Astrocyte (in vitro differentiated cells and primary cell): ENCODE data around the gene UBE2D2. TPM values are rescaled to one million over a fixed set of nuclear protein-coding genes. Genes with fewer than 3 reads are reported as not detected.

Experiments
- DNase-seq: peaks from one replicate; pipeline ENCODE4 v3.0.0-alpha.2; 2010; ENCODE audit warnings: low read depth
- FAIRE-seq: peaks from 2 replicates; lab custom pipeline; 2011; peaks lifted over from hg19 to GRCh38; lab: Jason Lieb, UNC
- H2AFZ ChIP-seq: 2 replicates; pipeline ENCODE4 v1.6.0; 2012; ENCODE audit warnings: low read depth, low read length, inconsistent platforms
- H3K27ac ChIP-seq: 2 replicates; pipeline ENCODE4 v1.5.1; 2011; ENCODE audit warnings: low read depth, low read length, inconsistent platforms
- H3K27me3 ChIP-seq: 2 replicates; pipeline ENCODE4 v1.6.0; 2011; ENCODE audit warnings: low read length, inconsistent platforms; ENCODE audit not compliant: insufficient read depth
- H3K36me3 ChIP-seq: 2 replicates; pipeline ENCODE4 v1.5.1; 2011; ENCODE audit warnings: low read length, inconsistent platforms; ENCODE audit not compliant: insufficient read depth
- H3K4me1 ChIP-seq: 2 replicates; pipeline ENCODE4 v1.5.1; 2011; ENCODE audit warnings: low read length, inconsistent platforms; ENCODE audit not compliant: insufficient read depth
- H3K4me2 ChIP-seq: 2 replicates; pipeline ENCODE4 v1.6.0; 2012; ENCODE audit warnings: low read length, inconsistent platforms
- H3K4me3 ChIP-seq: 2 replicates; pipeline ENCODE4 v1.5.1; 2011; ENCODE audit warnings: low read depth, mild to moderate bottlenecking, low read length, inconsistent platforms; ENCODE audit not compliant: insufficient read depth
- H3K79me2 ChIP-seq: 2 replicates; pipeline ENCODE4 v1.6.0; 2012; ENCODE audit warnings: mild to moderate bottlenecking, low read length, inconsistent platforms; ENCODE audit not compliant: insufficient read depth
- H3K9ac ChIP-seq: 2 replicates; pipeline ENCODE4 v1.6.0; 2012; ENCODE audit warnings: mild to moderate bottlenecking, low read length, inconsistent platforms
- H3K9me3 ChIP-seq: 2 replicates; pipeline ENCODE4 v1.5.1; 2012; ENCODE audit warnings: low read depth, mild to moderate bottlenecking, low read length, inconsistent platforms; ENCODE audit not compliant: insufficient read depth
- H4K20me1 ChIP-seq: 2 replicates; pipeline ENCODE4 v1.6.0; 2012; ENCODE audit warnings: low read length, inconsistent platforms; ENCODE audit not compliant: insufficient read depth
- H3K27ac Mint-ChIP-seq: one replicate; pipeline ENCODE4 v1.8.0; 2021; ENCODE audit warnings: mild to moderate bottlenecking, mixed read lengths; ENCODE audit not compliant: unreplicated experiment
- H3K27me3 Mint-ChIP-seq: one replicate; pipeline ENCODE4 v1.8.0; 2021; ENCODE audit warnings: low read depth, mixed read lengths; ENCODE audit not compliant: unreplicated experiment
- H3K36me3 Mint-ChIP-seq: one replicate; pipeline ENCODE4 v1.8.0; 2021; ENCODE audit warnings: low read depth, mixed read lengths; ENCODE audit not compliant: unreplicated experiment
- H3K4me1 Mint-ChIP-seq: one replicate; pipeline ENCODE4 v1.8.0; 2021; ENCODE audit warnings: low read depth, mixed read lengths; ENCODE audit not compliant: unreplicated experiment
- H3K4me3 Mint-ChIP-seq: one replicate; pipeline ENCODE4 v1.8.0; 2021; ENCODE audit warnings: mild to moderate bottlenecking, moderate library complexity, mixed read lengths; ENCODE audit not compliant: unreplicated experiment
- H3K9me3 Mint-ChIP-seq: one replicate; pipeline ENCODE4 v1.8.0; 2021; ENCODE audit warnings: mild to moderate bottlenecking, mixed read lengths; ENCODE audit not compliant: unreplicated experiment
- EZH2 ChIP-seq: IDR thresholded peaks from 2 replicates; pipeline ENCODE4 v1.6.1; 2012; ENCODE audit warnings: mild to moderate bottlenecking, low read length, inconsistent platforms; ENCODE audit not compliant: insufficient read depth
- total RNA-seq: library from RNA; stranded (reverse); gene quantifications from 2 replicates; pipeline ENCODE4 v1.2.1, GENCODE V29; 2021
- TF ChIP-seq, protein P1 (sequence below): IDR thresholded peaks from 2 replicates; pipeline ENCODE4 v1.5.1; 2011; ENCODE audit warnings: low read depth, mild to moderate bottlenecking, inconsistent platforms, low read length, moderate library complexity; ENCODE audit not compliant: insufficient read depth

Gene UBE2D2
- total RNA-seq, 1 donor from 2014 or later, result 169 TPM

DNA sequence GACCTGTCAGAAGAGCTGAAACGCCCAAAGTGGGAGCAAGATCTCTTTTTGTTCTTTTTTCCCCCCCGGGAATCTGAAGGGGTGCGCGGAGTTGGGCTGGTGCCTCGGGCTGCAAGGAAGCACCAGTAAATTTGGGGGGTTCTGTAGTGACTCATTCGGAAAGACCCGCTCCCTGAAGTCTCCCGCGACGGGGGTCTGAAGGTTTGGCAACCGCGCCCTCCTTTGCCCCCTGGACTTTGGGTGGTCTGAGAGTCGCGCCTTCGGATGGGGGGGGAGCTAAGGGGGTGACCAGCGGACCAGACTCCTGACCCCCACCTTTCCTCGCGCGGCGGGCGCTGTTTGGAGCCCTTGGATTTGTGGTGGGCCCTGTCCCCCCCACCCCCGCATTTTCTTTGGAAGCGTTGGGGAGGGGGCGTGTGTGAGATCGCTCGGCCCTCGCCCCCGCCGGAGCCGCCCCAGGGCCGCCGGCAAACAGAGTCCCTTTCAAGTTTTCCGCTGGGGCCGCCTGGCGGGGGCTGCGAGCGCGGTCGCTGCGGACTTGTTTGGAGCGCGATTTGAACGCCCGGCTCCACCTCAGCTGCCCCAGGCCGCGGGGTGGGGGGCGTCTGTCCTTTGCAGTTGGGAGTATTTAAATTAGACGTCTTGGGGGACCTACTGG, 89.0 kb downstream of the UBE2D2 start:
- H3K27ac Mint-ChIP-seq, result peak overlapping the region; percentile 86
- peaks cover 72% of the 10 kb centered on the region for H3K79me2 ChIP-seq
- no peaks in the 10 kb centered on the region for H3K36me3 ChIP-seq
- H4K20me1 ChIP-seq, result peaks cover 49% of the 10 kb centered on the region
- no peak for DNase-seq
- H3K27me3 Mint-ChIP-seq, result peaks cover 5% of the 10 kb centered on the region
- peak overlapping the region; percentile 88 for H3K9ac ChIP-seq
- H3K4me1 ChIP-seq, result peaks cover 51% of the 10 kb centered on the region
- no peak for TF ChIP-seq EZH2
- TF ChIP-seq, protein P1, sequence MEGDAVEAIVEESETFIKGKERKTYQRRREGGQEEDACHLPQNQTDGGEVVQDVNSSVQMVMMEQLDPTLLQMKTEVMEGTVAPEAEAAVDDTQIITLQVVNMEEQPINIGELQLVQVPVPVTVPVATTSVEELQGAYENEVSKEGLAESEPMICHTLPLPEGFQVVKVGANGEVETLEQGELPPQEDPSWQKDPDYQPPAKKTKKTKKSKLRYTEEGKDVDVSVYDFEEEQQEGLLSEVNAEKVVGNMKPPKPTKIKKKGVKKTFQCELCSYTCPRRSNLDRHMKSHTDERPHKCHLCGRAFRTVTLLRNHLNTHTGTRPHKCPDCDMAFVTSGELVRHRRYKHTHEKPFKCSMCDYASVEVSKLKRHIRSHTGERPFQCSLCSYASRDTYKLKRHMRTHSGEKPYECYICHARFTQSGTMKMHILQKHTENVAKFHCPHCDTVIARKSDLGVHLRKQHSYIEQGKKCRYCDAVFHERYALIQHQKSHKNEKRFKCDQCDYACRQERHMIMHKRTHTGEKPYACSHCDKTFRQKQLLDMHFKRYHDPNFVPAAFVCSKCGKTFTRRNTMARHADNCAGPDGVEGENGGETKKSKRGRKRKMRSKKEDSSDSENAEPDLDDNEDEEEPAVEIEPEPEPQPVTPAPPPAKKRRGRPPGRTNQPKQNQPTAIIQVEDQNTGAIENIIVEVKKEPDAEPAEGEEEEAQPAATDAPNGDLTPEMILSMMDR, result no peak
- peak overlapping the region; percentile 94 for H3K27ac ChIP-seq
- no peak overlapping the region for H2AFZ ChIP-seq
- H3K36me3 Mint-ChIP-seq, result peaks cover 8% of the 10 kb centered on the region
- peaks cover 35% of the 10 kb centered on the region for H3K4me1 Mint-ChIP-seq
- H3K9me3 ChIP-seq, result no peaks in the 10 kb centered on the region
- H3K4me3 ChIP-seq, result peak overlapping the region; percentile 77
- H3K4me2 ChIP-seq, result peak overlapping the region; percentile 87
- H3K27me3 ChIP-seq, result no peaks in the 10 kb centered on the region
- peak overlapping the region; percentile 100 for H3K4me3 Mint-ChIP-seq
- H3K9me3 Mint-ChIP-seq, result peaks cover 2% of the 10 kb centered on the region
- no peak for FAIRE-seq

DNA sequence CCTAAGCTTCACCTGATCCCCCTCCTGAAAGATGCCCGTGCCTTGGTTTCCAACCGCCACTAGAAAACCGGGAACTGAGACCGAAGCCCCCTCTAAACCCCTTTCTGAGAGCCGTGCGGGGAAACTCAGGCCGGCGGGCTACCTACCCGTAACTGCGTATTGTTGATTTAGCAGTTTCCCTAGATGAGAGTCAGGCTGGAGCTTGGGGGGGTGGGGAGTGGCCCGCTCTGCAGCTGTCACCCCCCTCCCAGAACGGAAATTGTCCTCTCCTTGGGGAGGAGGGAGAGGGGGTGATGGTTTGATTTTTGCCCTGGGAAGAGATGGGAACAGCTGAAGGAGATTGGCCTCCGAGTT, 89.5 kb downstream of the UBE2D2 start:
- peak overlapping the region; percentile 100 for H3K4me3 Mint-ChIP-seq
- DNase-seq (no peak), FAIRE-seq (no peak)
- H3K36me3 ChIP-seq, result no peaks in the 10 kb centered on the region
- H3K4me1 Mint-ChIP-seq, result peaks cover 38% of the 10 kb centered on the region
- peaks cover 77% of the 10 kb centered on the region for H3K79me2 ChIP-seq
- TF ChIP-seq, protein P1, result no peak
- no peak for TF ChIP-seq EZH2
- peaks cover 49% of the 10 kb centered on the region for H4K20me1 ChIP-seq
- H3K36me3 Mint-ChIP-seq, result peaks cover 8% of the 10 kb centered on the region
- peak overlapping the region; percentile 94 for H3K27ac ChIP-seq
- no peaks in the 10 kb centered on the region for H3K9me3 ChIP-seq
- peak overlapping the region; percentile 69 for H3K27ac Mint-ChIP-seq
- H3K9me3 Mint-ChIP-seq, result peaks cover 2% of the 10 kb centered on the region
- H3K4me2 ChIP-seq, result peak overlapping the region; percentile 87
- H3K9ac ChIP-seq, result peak overlapping the region; percentile 88
- peaks cover 55% of the 10 kb centered on the region for H3K4me1 ChIP-seq
- H3K27me3 Mint-ChIP-seq, result peaks cover 2% of the 10 kb centered on the region
- no peaks in the 10 kb centered on the region for H3K27me3 ChIP-seq
- H2AFZ ChIP-seq, result no peak overlapping the region
- peak overlapping the region; percentile 77 for H3K4me3 ChIP-seq
